NB4 (cell line): ENCODE data around the gene TAOK1.

Experiments
- POLR2A ChIP-seq: IDR thresholded peaks from 2 replicates; pipeline ENCODE4 v1.6.1; 2011; ENCODE audit warnings: mild to moderate bottlenecking; ENCODE audit not compliant: insufficient read length; ENCODE audit errors: extremely low read depth
- TF ChIP-seq, protein P1 (sequence below): IDR thresholded peaks from one replicate; pipeline ENCODE4 v1.5.1; 2012; ENCODE audit warnings: low read depth, low read length

- TF ChIP-seq POLR2A, result no peak
- TF ChIP-seq, protein P1, sequence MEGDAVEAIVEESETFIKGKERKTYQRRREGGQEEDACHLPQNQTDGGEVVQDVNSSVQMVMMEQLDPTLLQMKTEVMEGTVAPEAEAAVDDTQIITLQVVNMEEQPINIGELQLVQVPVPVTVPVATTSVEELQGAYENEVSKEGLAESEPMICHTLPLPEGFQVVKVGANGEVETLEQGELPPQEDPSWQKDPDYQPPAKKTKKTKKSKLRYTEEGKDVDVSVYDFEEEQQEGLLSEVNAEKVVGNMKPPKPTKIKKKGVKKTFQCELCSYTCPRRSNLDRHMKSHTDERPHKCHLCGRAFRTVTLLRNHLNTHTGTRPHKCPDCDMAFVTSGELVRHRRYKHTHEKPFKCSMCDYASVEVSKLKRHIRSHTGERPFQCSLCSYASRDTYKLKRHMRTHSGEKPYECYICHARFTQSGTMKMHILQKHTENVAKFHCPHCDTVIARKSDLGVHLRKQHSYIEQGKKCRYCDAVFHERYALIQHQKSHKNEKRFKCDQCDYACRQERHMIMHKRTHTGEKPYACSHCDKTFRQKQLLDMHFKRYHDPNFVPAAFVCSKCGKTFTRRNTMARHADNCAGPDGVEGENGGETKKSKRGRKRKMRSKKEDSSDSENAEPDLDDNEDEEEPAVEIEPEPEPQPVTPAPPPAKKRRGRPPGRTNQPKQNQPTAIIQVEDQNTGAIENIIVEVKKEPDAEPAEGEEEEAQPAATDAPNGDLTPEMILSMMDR, result no peak
Measured at GRCh38 chr17:29567304-29567553, 177.1 kb downstream of the TAOK1 start.
